Uterus (tissue), 2 donors: Measurements from ENCODE around the gene MTMR11.
"Not testable (repeated sequence)": the region's sequence is repeated elsewhere in the genome, so short reads cannot be mapped to it uniquely, and the experiment has no call there.

ENCODE experiments used
- CTCF ChIP-seq, 4 experiments: fragments of 200-600 bp in 2 of 4; fragments of 450-650 bp in 2 of 4; sonication (generic) in 2 of 4; IDR thresholded peaks; one replicate each; pipeline ENCODE4 v1.5.1; 2016 to 2019; ENCODE audit warnings: antibody characterized with exemption in 4 of 4, mild to moderate bottlenecking in 2 of 4, moderate library complexity in 1 of 4
- POLR2A ChIP-seq, 2 donors: fragments of 450-650 bp; IDR thresholded peaks; one replicate each; pipeline ENCODE4 v1.6.1; 2016; ENCODE audit warnings: antibody characterized with exemption in 2 of 2, mild to moderate bottlenecking in 1 of 2, moderate library complexity in 1 of 2

GRCh38 chr1:149887196-149887455 is 49.6 kb downstream of the MTMR11 start:
- not testable (repeated sequence) for TF ChIP-seq CTCF, POLR2A (IDR thresholded peaks at IDR 0.05)
